ENCODE data around the gene FOXRED2. TPM values are rescaled to one million over a fixed set of nuclear protein-coding genes. Genes with fewer than 3 reads are reported as not detected.

The FOXRED2 gene
- total RNA-seq, 2 donors from 2014 or later: 2.0 to 4.9 TPM

- no peaks in the 10 kb centered on the region for H3K9me3 ChIP-seq
- ATAC-seq (no peak), DNase-seq (no peak)
- TF ChIP-seq CTCF (IDR thresholded peaks at IDR 0.05) (no peak), POLR2A (IDR thresholded peaks at IDR 0.05) (no peak)
- H3K27me3 ChIP-seq: no peaks in the 10 kb centered on the region
- H3K36me3 ChIP-seq (replicated peaks in 1 of 2; ENCODE audit: insufficient read depth in 1 of 2, low read depth in 2 of 2): peaks cover 0 to 15% of the 10 kb centered on the region in 2 donors
- H3K27ac ChIP-seq: no peak overlapping the region
- intact Hi-C loops (cut with DNase I): no loop called here
- 95 to 98% methylated on average over 6 of the region's 6 CpGs for WGBS, 2 donors
- no peak overlapping the region for H3K4me3 ChIP-seq
- H3K4me1 ChIP-seq: peaks cover 7% of the 10 kb centered on the region
Observed at GRCh38 chr22:36475341-36475740, 31.5 kb downstream of the FOXRED2 start.

GRCh38 chr22:36472689-36473088, 34.2 kb downstream of the FOXRED2 start:
- intact Hi-C loops (cut with DNase I): loop anchor here (5.0 kb wide), 1 partner anchor 170 kb away; no protein-coding TSS in a partner anchor
- TF ChIP-seq POLR2A (IDR thresholded peaks at IDR 0.05) (no peak), CTCF (IDR thresholded peaks at IDR 0.05) (no peak)
- Histone ChIP-seq H3K4me1 (peaks cover 8% of the 10 kb centered on the region), H3K4me3 (no peak overlapping the region), H3K27me3 (no peaks in the 10 kb centered on the region), H3K9me3 (no peaks in the 10 kb centered on the region), H3K36me3 (replicated peaks in 1 of 2; ENCODE audit: insufficient read depth in 1 of 2, low read depth in 2 of 2) (peaks cover 0 to 15% of the 10 kb centered on the region in 2 donors), H3K27ac (no peak overlapping the region)
- no peak for DNase-seq
- no peak for ATAC-seq
- WGBS, 2 donors: 71 to 78% methylated on average over 11 to 13 of the region's 13 CpGs

- TF ChIP-seq POLR2A (IDR thresholded peaks at IDR 0.05) (no peak), CTCF (IDR thresholded peaks at IDR 0.05) (no peak)
- Histone ChIP-seq H3K36me3 (replicated peaks in 1 of 2; ENCODE audit: insufficient read depth in 1 of 2, low read depth in 2 of 2) (peaks cover 0 to 12% of the 10 kb centered on the region in 2 donors), H3K27ac (no peak overlapping the region), H3K27me3 (no peaks in the 10 kb centered on the region), H3K4me3 (no peak overlapping the region), H3K9me3 (no peaks in the 10 kb centered on the region), H3K4me1 (peaks cover 17% of the 10 kb centered on the region)
- intact Hi-C loops (cut with DNase I): loop anchor here (5.0 kb wide), 1 partner anchor 169 kb away; no protein-coding TSS in a partner anchor
- ATAC-seq (no peak), DNase-seq (no peak)
- 83 to 91% methylated on average over 14 of the region's 14 CpGs for WGBS, 2 donors
Observed at GRCh38 chr22:36471341-36471821, 35.5 kb downstream of the FOXRED2 start.

GRCh38 chr22:36470994-36471331, 35.9 kb downstream of the FOXRED2 start:
- Histone ChIP-seq H3K4me3 (no peak overlapping the region), H3K27ac (no peak overlapping the region), H3K9me3 (no peaks in the 10 kb centered on the region), H3K4me1 (peaks cover 21% of the 10 kb centered on the region), H3K27me3 (no peaks in the 10 kb centered on the region), H3K36me3 (replicated peaks in 1 of 2; ENCODE audit: insufficient read depth in 1 of 2, low read depth in 2 of 2) (peaks cover 0 to 10% of the 10 kb centered on the region in 2 donors)
- 73 to 83% methylated on average over 10 of the region's 10 CpGs for WGBS, 2 donors
- DNase-seq (no peak), ATAC-seq (no peak)
- TF ChIP-seq POLR2A (IDR thresholded peaks at IDR 0.05): no peak
- TF ChIP-seq CTCF (IDR thresholded peaks at IDR 0.05): no peak
- intact Hi-C loops (cut with DNase I): loop anchor here (5.0 kb wide), 1 partner anchor 169 kb away; no protein-coding TSS in a partner anchor

Measured in body of pancreas (tissue), 4 donors.